Measurements from ENCODE around the gene ARHGAP6.

ARHGAP6 gene

GRCh38 chrX:11557120-11557519 lies 108.6 kb downstream of the ARHGAP6 start:
- peak; percentile 13 for DNase-seq (ENCODE audit: low read depth)
- no peak for TF ChIP-seq CTCF (conservative IDR thresholded peaks at IDR 0.05; ENCODE audit: low read depth, low read length)

GRCh38 chrX:11555759-11556158 lies 110.0 kb downstream of the ARHGAP6 start:
- H3K4me3 ChIP-seq (ENCODE audit: low read length), result no peak overlapping the region
- DNase-seq (ENCODE audit: low read depth), result no peak
- no peak for TF ChIP-seq CTCF (conservative IDR thresholded peaks at IDR 0.05; ENCODE audit: low read depth, low read length)

More at GRCh38 chrX:11557120-11557519, 108.6 kb downstream of the ARHGAP6 start:
- H3K4me3 ChIP-seq (ENCODE audit: low read length), result no peak overlapping the region

- no peak for DNase-seq (ENCODE audit: low read depth)
- no peak overlapping the region for H3K4me3 ChIP-seq (ENCODE audit: low read length)
- TF ChIP-seq CTCF (conservative IDR thresholded peaks at IDR 0.05; ENCODE audit: low read depth, low read length), result no peak
Measured at GRCh38 chrX:11553594-11553993, 112.1 kb downstream of the ARHGAP6 start.

- DNase-seq (ENCODE audit: low read depth), result no peak
- no peak overlapping the region for H3K4me3 ChIP-seq (ENCODE audit: low read length)
- TF ChIP-seq CTCF (conservative IDR thresholded peaks at IDR 0.05; ENCODE audit: low read depth, low read length), result no peak
Measured at GRCh38 chrX:11551151-11551550, 114.6 kb downstream of the ARHGAP6 start.

- H3K4me3 ChIP-seq (ENCODE audit: low read length), result no peak overlapping the region
- no peak for TF ChIP-seq CTCF (conservative IDR thresholded peaks at IDR 0.05; ENCODE audit: low read depth, low read length)
- DNase-seq (ENCODE audit: low read depth), result no peak
Measured at GRCh38 chrX:11546917-11547316, 118.8 kb downstream of the ARHGAP6 start.

GRCh38 chrX:11543249-11543648 lies 122.5 kb downstream of the ARHGAP6 start:
- no peak overlapping the region for H3K4me3 ChIP-seq (ENCODE audit: low read length)
- no peak for TF ChIP-seq CTCF (conservative IDR thresholded peaks at IDR 0.05; ENCODE audit: low read depth, low read length)
- DNase-seq (ENCODE audit: low read depth), result no peak

- DNase-seq (ENCODE audit: low read depth), result no peak
- H3K4me3 ChIP-seq (ENCODE audit: low read length), result no peak overlapping the region
- TF ChIP-seq CTCF (conservative IDR thresholded peaks at IDR 0.05; ENCODE audit: low read depth, low read length), result no peak
Measured at GRCh38 chrX:11541510-11541909, 124.2 kb downstream of the ARHGAP6 start.
